Ishikawa (cell line): ENCODE results near the gene TMEM52.
A peak's percentile ranks its signal among the peaks of the same experiment; 100 is the strongest.

Experiments used
- CEBPB ChIP-seq: IDR thresholded peaks from 2 replicates; pipeline ENCODE4 v1.6.1; 2012
- CREB1 ChIP-seq: IDR thresholded peaks from 2 replicates; pipeline ENCODE4 v1.6.1; 2012; ENCODE audit warnings: low read depth
- EGR1 ChIP-seq: IDR thresholded peaks from 2 replicates; pipeline ENCODE4 v1.6.1; 2012
- EP300 ChIP-seq: IDR thresholded peaks from 2 replicates; pipeline ENCODE4 v1.6.1; 2012; ENCODE audit warnings: borderline replicate concordance
- FOXM1 ChIP-seq: IDR thresholded peaks from 2 replicates; pipeline ENCODE4 v1.6.1; 2012; ENCODE audit warnings: low read depth, borderline replicate concordance
- MAX ChIP-seq: IDR thresholded peaks from 2 replicates; pipeline ENCODE4 v1.6.1; 2012
- NFIC ChIP-seq: IDR thresholded peaks from 2 replicates; pipeline ENCODE4 v1.6.1; 2012
- RAD21 ChIP-seq: IDR thresholded peaks from 2 replicates; pipeline ENCODE4 v1.6.1; 2012; ENCODE audit warnings: low read depth
- REST ChIP-seq: IDR thresholded peaks from 2 replicates; pipeline ENCODE4 v1.6.1; 2012; ENCODE audit warnings: low read depth, mild to moderate bottlenecking
- TAF1 ChIP-seq: IDR thresholded peaks from 2 replicates; pipeline ENCODE4 v1.6.1; 2012; ENCODE audit warnings: low read depth, mild to moderate bottlenecking
- TCF12 ChIP-seq: IDR thresholded peaks from 2 replicates; pipeline ENCODE4 v1.6.1; 2012; ENCODE audit warnings: low read depth
- TEAD4 ChIP-seq: IDR thresholded peaks from 2 replicates; pipeline ENCODE4 v1.6.1; 2012
- USF1 ChIP-seq: IDR thresholded peaks from 2 replicates; pipeline ENCODE4 v1.6.1; 2012
- YY1 ChIP-seq: IDR thresholded peaks from 2 replicates; pipeline ENCODE4 v1.6.1; 2012; ENCODE audit warnings: low read depth
- ZBTB7A ChIP-seq: IDR thresholded peaks from 2 replicates; pipeline ENCODE4 v1.6.1; 2012; ENCODE audit warnings: low read depth

The TMEM52 gene

DNA sequence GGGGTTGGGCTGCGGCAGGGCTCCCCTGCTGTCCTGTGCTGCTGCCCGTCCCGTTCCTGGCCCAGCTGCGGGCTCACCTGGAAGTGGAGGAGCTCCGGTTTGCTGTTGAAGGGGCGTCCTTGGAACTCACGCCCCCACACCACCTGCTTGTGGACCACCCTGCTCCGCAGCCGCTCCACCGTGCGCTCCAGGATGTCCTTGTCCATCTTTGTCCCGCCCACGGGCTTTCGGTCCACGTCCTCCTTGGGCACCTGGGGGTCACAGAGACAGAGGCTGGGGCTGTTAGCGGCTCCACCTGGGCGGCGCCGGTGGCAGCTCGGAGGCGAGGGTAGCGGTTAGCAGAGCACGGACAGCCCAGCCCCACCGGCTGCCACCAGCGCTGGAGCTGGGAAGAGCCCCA lies 45.7 kb upstream of the TMEM52 start:
- no peak for TF ChIP-seq ZBTB7A
- no peak for TF ChIP-seq FOXM1
- TF ChIP-seq TAF1 = no peak
- TF ChIP-seq CEBPB = no peak
- TF ChIP-seq REST = no peak
- no peak for TF ChIP-seq NFIC
- TF ChIP-seq TCF12 = no peak
- TF ChIP-seq USF1 = no peak
- no peak for TF ChIP-seq YY1
- no peak for TF ChIP-seq TEAD4
- TF ChIP-seq EP300 = no peak
- TF ChIP-seq EGR1 = no peak
- TF ChIP-seq RAD21 = no peak
- TF ChIP-seq CREB1 = no peak
- no peak for TF ChIP-seq MAX

GRCh38 chr1:1963570-1963969 lies 44.5 kb upstream of the TMEM52 start:
- TF ChIP-seq EGR1 (no peak), CREB1 (no peak), TAF1 (no peak), ZBTB7A (no peak), FOXM1 (no peak), USF1 (no peak), MAX (no peak), REST (no peak), TEAD4 (no peak), RAD21 (no peak), CEBPB (no peak), YY1 (no peak), EP300 (no peak), TCF12 (no peak), NFIC (no peak)

DNA sequence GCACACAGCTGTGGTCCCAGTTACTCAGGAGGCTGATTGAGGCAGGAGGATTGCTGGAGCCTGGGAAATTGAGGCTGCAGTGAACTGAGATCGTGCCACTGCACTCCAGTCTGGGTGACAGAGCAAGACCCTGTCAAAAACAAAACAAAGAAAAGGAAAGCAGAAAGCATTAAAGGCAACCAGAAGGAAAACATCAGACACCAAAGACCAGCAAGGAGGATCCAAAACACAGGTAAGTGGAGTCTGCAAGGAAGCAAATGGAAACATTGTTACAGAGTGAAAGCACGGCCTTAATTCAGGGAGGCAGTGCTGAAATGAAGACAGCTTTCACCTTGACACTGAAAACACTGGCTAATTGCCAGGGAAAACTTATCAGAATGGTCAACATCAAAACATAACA lies 43.7 kb upstream of the TMEM52 start:
- TF ChIP-seq CREB1 (no peak), TEAD4 (no peak), NFIC (no peak), TAF1 (no peak)

DNA sequence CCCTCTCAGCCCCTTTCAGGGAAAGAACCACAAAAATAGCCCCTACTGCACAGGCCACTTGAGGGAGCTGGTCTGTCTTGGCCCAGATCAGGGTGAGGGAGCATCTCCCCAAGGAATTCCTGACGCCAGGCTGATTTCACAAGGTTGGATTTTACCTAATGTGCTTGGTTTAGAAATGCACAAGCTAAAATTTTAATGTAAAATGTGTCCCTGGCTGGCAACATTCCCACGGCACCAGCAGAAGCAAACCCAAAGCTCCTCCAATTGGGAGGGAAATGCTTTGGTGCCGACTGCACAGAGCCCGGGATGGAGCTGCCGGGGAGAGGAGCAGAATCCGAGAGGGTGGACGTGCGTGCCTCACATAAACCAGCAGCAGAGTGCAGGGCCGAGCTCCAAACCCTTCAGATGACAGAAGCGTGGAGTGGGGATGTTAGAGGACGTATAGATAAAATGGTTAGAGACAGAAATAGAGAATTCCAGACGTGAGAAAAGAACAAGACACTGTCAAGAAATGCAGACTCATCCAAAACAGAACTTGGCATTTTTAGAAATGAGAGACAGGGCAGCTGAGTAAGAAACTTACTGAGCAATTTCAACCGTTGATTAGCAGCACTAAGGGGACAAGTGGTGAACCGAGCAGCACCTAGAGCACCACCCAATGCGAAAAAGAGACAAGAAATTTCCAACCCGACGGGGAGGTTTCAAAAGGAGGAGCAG lies 41.6 kb upstream of the TMEM52 start:
- no peak for TF ChIP-seq EP300
- TF ChIP-seq TEAD4 = no peak
- no peak for TF ChIP-seq RAD21
- no peak for TF ChIP-seq ZBTB7A
- no peak for TF ChIP-seq USF1
- TF ChIP-seq TCF12 = no peak
- no peak for TF ChIP-seq CEBPB
- TF ChIP-seq FOXM1 = no peak
- no peak for TF ChIP-seq CREB1
- TF ChIP-seq TAF1 = no peak
- no peak for TF ChIP-seq YY1
- TF ChIP-seq EGR1 = no peak

- no peak for TF ChIP-seq FOXM1
- TF ChIP-seq NFIC = peak; percentile 75
- TF ChIP-seq TEAD4 = peak; percentile 61; the same call in 1 of the 2 replicates
- no peak for TF ChIP-seq REST
- peak; percentile 91 for TF ChIP-seq RAD21
Measured at GRCh38 chr1:1959840-1960479, 40.9 kb upstream of the TMEM52 start.
